Lower lobe of right lung (tissue), 2 donors: ENCODE data around the gene NADK. TPM values are rescaled to one million over a fixed set of nuclear protein-coding genes. Genes with fewer than 3 reads are reported as not detected.

Experiments used
- ATAC-seq, 2 donors: fragments of 200-7000 bp; cut with Tn5 transposase; one replicate each; pipeline ENCODE4 v1.9.1; 2020 to 2022; ENCODE audit warnings: mild to moderate bottlenecking in 2 of 2, moderate library complexity in 2 of 2
- DNase-seq: peaks from one replicate; pipeline ENCODE4 v3.0.0-alpha.2; 2020
- H3K27ac ChIP-seq: fragments of 200-600 bp; one replicate; pipeline ENCODE4 v1.8.0; 2022
- H3K27me3 ChIP-seq: fragments of 200-600 bp; one replicate; pipeline ENCODE4 v1.8.0; 2022; ENCODE audit warnings: low read depth
- H3K36me3 ChIP-seq: fragments of 200-600 bp; one replicate; pipeline ENCODE4 v1.8.0; 2022; ENCODE audit warnings: mild to moderate bottlenecking
- H3K4me1 ChIP-seq: fragments of 200-600 bp; one replicate; pipeline ENCODE4 v1.8.0; 2022
- H3K4me3 ChIP-seq: fragments of 200-600 bp; one replicate; pipeline ENCODE4 v1.8.0; 2022; ENCODE audit warnings: mild to moderate bottlenecking
- H3K9me3 ChIP-seq: fragments of 200-600 bp; one replicate; pipeline ENCODE4 v1.8.0; 2022
- CTCF ChIP-seq: fragments of 200-600 bp; IDR thresholded peaks from one replicate; pipeline ENCODE4 v1.8.0; 2022; ENCODE audit warnings: antibody characterized with exemption, mild to moderate bottlenecking
- intact Hi-C: fragments of 100-400 bp; cut with DNase I; formaldehyde crosslinking; loops from one replicate; pipeline ENCODE4 v1.11.0; 2022
- total RNA-seq: library from RNA; stranded (reverse); fragmentation: NEBNext Ultra II Directional; extraction: Animal tissue kit (Norgen Biotek cat#: 25700); gene quantifications from one replicate; pipeline ENCODE4 v1.2.1, GENCODE V29; 2021
- donor health status: DM: no; HTN: yes; CAD: no; lungs with severe emphysema.

NADK gene
- total RNA-seq, 1 donor from 2014 or later, result 133 TPM

GRCh38 chr1:1761504-1762376, 16.5 kb downstream of the NADK start:
- Histone ChIP-seq H3K4me1 (peaks cover 47% of the 10 kb centered on the region), H3K9me3 (no peaks in the 10 kb centered on the region), H3K36me3 (peaks cover 86% of the 10 kb centered on the region), H3K4me3 (no peak overlapping the region), H3K27me3 (no peaks in the 10 kb centered on the region), H3K27ac (no peak overlapping the region)
- intact Hi-C loops, result no loop called here
- ATAC-seq (no peak), DNase-seq (no peak)
- no peak for TF ChIP-seq CTCF

GRCh38 chr1:1760715-1761114, 17.6 kb downstream of the NADK start:
- intact Hi-C loops, result no loop called here
- Histone ChIP-seq H3K27me3 (no peaks in the 10 kb centered on the region), H3K4me3 (no peak overlapping the region), H3K4me1 (peaks cover 46% of the 10 kb centered on the region), H3K27ac (no peak overlapping the region), H3K36me3 (peaks cover 92% of the 10 kb centered on the region), H3K9me3 (no peaks in the 10 kb centered on the region)
- no peak for TF ChIP-seq CTCF
- no peak for ATAC-seq
- DNase-seq, result no peak

- Histone ChIP-seq H3K36me3 (peaks cover 93% of the 10 kb centered on the region), H3K9me3 (no peaks in the 10 kb centered on the region), H3K27ac (no peak overlapping the region), H3K4me1 (peaks cover 42% of the 10 kb centered on the region), H3K27me3 (no peaks in the 10 kb centered on the region), H3K4me3 (no peak overlapping the region)
- DNase-seq (no peak), ATAC-seq (no peak)
- no peak for TF ChIP-seq CTCF
- intact Hi-C loops, result no loop called here
Measured at GRCh38 chr1:1760345-1760650, 18.0 kb downstream of the NADK start.

- DNase-seq (no peak), ATAC-seq (no peak)
- Histone ChIP-seq H3K27me3 (no peaks in the 10 kb centered on the region), H3K9me3 (no peaks in the 10 kb centered on the region), H3K4me3 (no peak overlapping the region), H3K4me1 (peaks cover 36% of the 10 kb centered on the region), H3K27ac (peak overlapping the region; percentile 70), H3K36me3 (peaks cover 93% of the 10 kb centered on the region)
- TF ChIP-seq CTCF, result no peak
- intact Hi-C loops, result no loop called here
Measured at GRCh38 chr1:1759456-1760344, 18.6 kb downstream of the NADK start.

- peak; percentile 94 for DNase-seq
- intact Hi-C loops, result no loop called here
- Histone ChIP-seq H3K4me3 (no peak overlapping the region), H3K27ac (peak overlapping the region; percentile 70), H3K4me1 (peaks cover 30% of the 10 kb centered on the region), H3K36me3 (peaks cover 93% of the 10 kb centered on the region), H3K27me3 (no peaks in the 10 kb centered on the region), H3K9me3 (no peaks in the 10 kb centered on the region)
- no peak for TF ChIP-seq CTCF
- peak; percentile 94 to 95 for ATAC-seq
Measured at GRCh38 chr1:1758692-1759455, 19.4 kb downstream of the NADK start.
